Activated naive CD8-positive, alpha-beta T cell treated with anti-CD3 and anti-CD28 coated beads, Interleukin-2, amount 50 U/mL, for 24 hours (primary cell): ENCODE results near the gene PARVB.

Experiments
- ATAC-seq: fragments of 150-1000 bp; cut with Tn5 transposase; one replicate; pipeline ENCODE4 v1.10.0; 2021
- DNase-seq: peaks from one replicate; pipeline ENCODE4 v3.0.0; 2021
- H3K27ac Mint-ChIP-seq: one replicate; pipeline ENCODE4 v1.8.0; 2021; ENCODE audit warnings: mild to moderate bottlenecking, mixed read lengths
- H3K27me3 Mint-ChIP-seq: one replicate; pipeline ENCODE4 v1.8.0; 2021; ENCODE audit warnings: mixed read lengths
- H3K36me3 Mint-ChIP-seq: one replicate; pipeline ENCODE4 v1.8.0; 2021; ENCODE audit warnings: low read depth, mixed read lengths
- H3K4me1 Mint-ChIP-seq: one replicate; pipeline ENCODE4 v1.8.0; 2021; ENCODE audit warnings: mixed read lengths
- H3K4me3 Mint-ChIP-seq: one replicate; pipeline ENCODE4 v1.8.0; 2021; ENCODE audit warnings: mild to moderate bottlenecking, moderate library complexity, mixed read lengths
- H3K9me3 Mint-ChIP-seq: one replicate; pipeline ENCODE4 v1.8.0; 2021; ENCODE audit warnings: mixed read lengths

Gene PARVB

GRCh38 chr22:44091021-44091721 is 67.1 kb downstream of the PARVB start:
- ATAC-seq (peak; percentile 90), DNase-seq (peak; percentile 49)
- Mint-ChIP-seq H3K4me3 (no peak overlapping the region), H3K9me3 (no peaks in the 10 kb centered on the region), H3K36me3 (no peaks in the 10 kb centered on the region), H3K27me3 (no peaks in the 10 kb centered on the region), H3K27ac (no peak overlapping the region), H3K4me1 (peaks cover 13% of the 10 kb centered on the region)

- Mint-ChIP-seq H3K4me1 (peaks cover 13% of the 10 kb centered on the region), H3K36me3 (no peaks in the 10 kb centered on the region), H3K27ac (no peak overlapping the region), H3K27me3 (no peaks in the 10 kb centered on the region), H3K9me3 (no peaks in the 10 kb centered on the region), H3K4me3 (no peak overlapping the region)
- no peak for ATAC-seq
- no peak for DNase-seq
Observed at GRCh38 chr22:44091751-44092150, 67.6 kb downstream of the PARVB start.

GRCh38 chr22:44092636-44093220 is 68.6 kb downstream of the PARVB start:
- H3K4me1 Mint-ChIP-seq, result peaks cover 13% of the 10 kb centered on the region
- DNase-seq (no peak), ATAC-seq (no peak)
- H3K36me3 Mint-ChIP-seq, result no peaks in the 10 kb centered on the region
- no peaks in the 10 kb centered on the region for H3K9me3 Mint-ChIP-seq
- H3K27me3 Mint-ChIP-seq, result no peaks in the 10 kb centered on the region
- H3K4me3 Mint-ChIP-seq, result no peak overlapping the region
- H3K27ac Mint-ChIP-seq, result no peak overlapping the region

- no peak overlapping the region for H3K27ac Mint-ChIP-seq
- no peak overlapping the region for H3K4me3 Mint-ChIP-seq
- no peaks in the 10 kb centered on the region for H3K27me3 Mint-ChIP-seq
- peaks cover 13% of the 10 kb centered on the region for H3K4me1 Mint-ChIP-seq
- DNase-seq (no peak), ATAC-seq (no peak)
- no peaks in the 10 kb centered on the region for H3K36me3 Mint-ChIP-seq
- no peaks in the 10 kb centered on the region for H3K9me3 Mint-ChIP-seq
Observed at GRCh38 chr22:44093791-44094190, 69.7 kb downstream of the PARVB start.

GRCh38 chr22:44094751-44095302 is 70.7 kb downstream of the PARVB start:
- Mint-ChIP-seq H3K27me3 (no peaks in the 10 kb centered on the region), H3K27ac (no peak overlapping the region), H3K4me3 (no peak overlapping the region), H3K4me1 (peaks cover 13% of the 10 kb centered on the region), H3K36me3 (no peaks in the 10 kb centered on the region), H3K9me3 (no peaks in the 10 kb centered on the region)
- no peak for ATAC-seq
- DNase-seq, result no peak

- Mint-ChIP-seq H3K9me3 (no peaks in the 10 kb centered on the region), H3K36me3 (no peaks in the 10 kb centered on the region), H3K27ac (no peak overlapping the region), H3K4me3 (no peak overlapping the region), H3K4me1 (no peaks in the 10 kb centered on the region), H3K27me3 (no peaks in the 10 kb centered on the region)
- no peak for ATAC-seq
- no peak for DNase-seq
Observed at GRCh38 chr22:44096736-44097135, 72.6 kb downstream of the PARVB start.

GRCh38 chr22:44097263-44098020 is 73.3 kb downstream of the PARVB start:
- no peak overlapping the region for H3K27ac Mint-ChIP-seq
- no peak for DNase-seq
- no peak overlapping the region for H3K4me3 Mint-ChIP-seq
- no peaks in the 10 kb centered on the region for H3K27me3 Mint-ChIP-seq
- H3K9me3 Mint-ChIP-seq, result no peaks in the 10 kb centered on the region
- H3K4me1 Mint-ChIP-seq, result no peaks in the 10 kb centered on the region
- no peaks in the 10 kb centered on the region for H3K36me3 Mint-ChIP-seq
- ATAC-seq, result no peak

- H3K9me3 Mint-ChIP-seq, result no peaks in the 10 kb centered on the region
- no peak for ATAC-seq
- H3K27ac Mint-ChIP-seq, result no peak overlapping the region
- no peaks in the 10 kb centered on the region for H3K4me1 Mint-ChIP-seq
- no peaks in the 10 kb centered on the region for H3K27me3 Mint-ChIP-seq
- H3K36me3 Mint-ChIP-seq, result no peaks in the 10 kb centered on the region
- DNase-seq, result no peak
- no peak overlapping the region for H3K4me3 Mint-ChIP-seq
Observed at GRCh38 chr22:44098021-44098739, 74.1 kb downstream of the PARVB start.

- no peaks in the 10 kb centered on the region for H3K36me3 Mint-ChIP-seq
- no peaks in the 10 kb centered on the region for H3K9me3 Mint-ChIP-seq
Observed at GRCh38 chr22:44098966-44099530, 74.9 kb downstream of the PARVB start.

GRCh38 chr22:44099696-44100095 is 75.6 kb downstream of the PARVB start:
- ATAC-seq, result no peak
- H3K27me3 Mint-ChIP-seq, result no peaks in the 10 kb centered on the region
- no peak overlapping the region for H3K4me3 Mint-ChIP-seq
- no peaks in the 10 kb centered on the region for H3K9me3 Mint-ChIP-seq
- no peak for DNase-seq
- H3K36me3 Mint-ChIP-seq, result peaks cover 3% of the 10 kb centered on the region
- H3K4me1 Mint-ChIP-seq, result no peaks in the 10 kb centered on the region
- H3K27ac Mint-ChIP-seq, result no peak overlapping the region

More at GRCh38 chr22:44098966-44099530, 74.9 kb downstream of the PARVB start:
- H3K27ac Mint-ChIP-seq, result no peak overlapping the region
- ATAC-seq (no peak), DNase-seq (no peak)
- no peak overlapping the region for H3K4me3 Mint-ChIP-seq
- H3K4me1 Mint-ChIP-seq, result no peaks in the 10 kb centered on the region
- no peaks in the 10 kb centered on the region for H3K27me3 Mint-ChIP-seq

- Mint-ChIP-seq H3K4me3 (no peak overlapping the region), H3K27me3 (no peaks in the 10 kb centered on the region), H3K9me3 (no peaks in the 10 kb centered on the region), H3K27ac (no peak overlapping the region), H3K4me1 (no peaks in the 10 kb centered on the region), H3K36me3 (peaks cover 3% of the 10 kb centered on the region)
- ATAC-seq (no peak), DNase-seq (no peak)
Observed at GRCh38 chr22:44100411-44100810, 76.3 kb downstream of the PARVB start.

GRCh38 chr22:44102121-44102520 is 78.0 kb downstream of the PARVB start:
- Mint-ChIP-seq H3K27me3 (no peaks in the 10 kb centered on the region), H3K9me3 (no peaks in the 10 kb centered on the region), H3K27ac (no peak overlapping the region), H3K4me3 (no peak overlapping the region), H3K36me3 (peaks cover 3% of the 10 kb centered on the region), H3K4me1 (no peaks in the 10 kb centered on the region)
- DNase-seq (no peak), ATAC-seq (no peak)

GRCh38 chr22:44102856-44103255 is 78.8 kb downstream of the PARVB start:
- no peaks in the 10 kb centered on the region for H3K4me1 Mint-ChIP-seq
- H3K9me3 Mint-ChIP-seq, result no peaks in the 10 kb centered on the region
- peaks cover 3% of the 10 kb centered on the region for H3K36me3 Mint-ChIP-seq
- no peak overlapping the region for H3K27ac Mint-ChIP-seq
- H3K4me3 Mint-ChIP-seq, result no peak overlapping the region
- H3K27me3 Mint-ChIP-seq, result no peaks in the 10 kb centered on the region
- no peak for DNase-seq
- no peak for ATAC-seq
